IMR-90 (cell line): ENCODE measurements around the gene ATOH8.

Experiments used
- BHLHE40 ChIP-seq: fragments of 150-350 bp; IDR thresholded peaks from 2 replicates; pipeline ENCODE4 v1.6.1; 2016; ENCODE audit warnings: mild to moderate bottlenecking, low read depth, low read length
- CEBPB ChIP-seq: IDR thresholded peaks from 2 replicates; pipeline ENCODE4 v1.6.1; 2012; ENCODE audit warnings: low read depth, low read length, improper control_type of control experiment
- CTCF ChIP-seq: conservative IDR thresholded peaks from 2 replicates; pipeline ENCODE4 v1.5.1; 2012; ENCODE audit warnings: mild to moderate bottlenecking, low read depth, low read length, improper control_type of control experiment
- ELK1 ChIP-seq: fragments of 150-350 bp; IDR thresholded peaks from 2 replicates; pipeline ENCODE4 v1.6.1; 2016; ENCODE audit warnings: low read depth, mild to moderate bottlenecking, low read length, moderate library complexity, borderline replicate concordance
- FOS ChIP-seq: fragments of 150-350 bp; IDR thresholded peaks from 2 replicates; pipeline ENCODE4 v1.6.1; 2016; ENCODE audit warnings: low read depth, low read length
- MAFK ChIP-seq: IDR thresholded peaks from 2 replicates; pipeline ENCODE4 v1.6.1; 2012; ENCODE audit warnings: low read depth, low read length, improper control_type of control experiment
- MAZ ChIP-seq: IDR thresholded peaks from 2 replicates; pipeline ENCODE4 v1.6.1; 2012; ENCODE audit warnings: low read depth, mild to moderate bottlenecking, low read length, improper control_type of control experiment, moderate library complexity, borderline replicate concordance
- MXI1 ChIP-seq: IDR thresholded peaks from 2 replicates; pipeline ENCODE4 v1.6.1; 2012; ENCODE audit warnings: low read depth, mild to moderate bottlenecking, low read length, moderate library complexity, borderline replicate concordance
- POLR2A ChIP-seq: IDR thresholded peaks from 2 replicates; pipeline ENCODE4 v1.6.1; 2012; ENCODE audit warnings: mild to moderate bottlenecking, low read depth, low read length
- RAD21 ChIP-seq: IDR thresholded peaks from 2 replicates; pipeline ENCODE4 v1.6.1; 2012; ENCODE audit warnings: low read length, improper control_type of control experiment
- RCOR1 ChIP-seq: IDR thresholded peaks from 2 replicates; pipeline ENCODE4 v1.6.1; 2012; ENCODE audit warnings: mild to moderate bottlenecking, low read length, improper control_type of control experiment; ENCODE audit not compliant: insufficient replicate concordance
- RFX5 ChIP-seq: IDR thresholded peaks from 2 replicates; pipeline ENCODE4 v1.8.0; 2012; ENCODE audit warnings: low read depth, mild to moderate bottlenecking, low read length, moderate library complexity
- SMC3 ChIP-seq: fragments of 150-350 bp; IDR thresholded peaks from 2 replicates; pipeline ENCODE4 v1.6.1; 2016; ENCODE audit warnings: low read depth, mild to moderate bottlenecking, antibody characterized with exemption, low read length, moderate library complexity
- USF2 ChIP-seq: fragments of 150-350 bp; IDR thresholded peaks from 2 replicates; pipeline ENCODE4 v1.6.1; 2017; ENCODE audit warnings: mild to moderate bottlenecking, antibody characterized with exemption, low read length, low read depth

GRCh38 chr2:85736456-85737355 lies 17.1 kb upstream of the ATOH8 start:
- TF ChIP-seq CTCF: no peak
- TF ChIP-seq RCOR1: no peak
- TF ChIP-seq BHLHE40: no peak
- no peak for TF ChIP-seq FOS
- TF ChIP-seq POLR2A: no peak
- TF ChIP-seq MXI1: no peak
- TF ChIP-seq RFX5: no peak
- TF ChIP-seq USF2: no peak
- no peak for TF ChIP-seq CEBPB
- TF ChIP-seq RAD21: no peak
- TF ChIP-seq MAZ: no peak
- no peak for TF ChIP-seq ELK1
- no peak for TF ChIP-seq MAFK
- no peak for TF ChIP-seq SMC3
